GM19467 (cell line): Measurements from ENCODE around the gene SELENOM.
"Not testable (repeated sequence)": the region's sequence is repeated elsewhere in the genome, so short reads cannot be mapped to it uniquely, and the experiment has no call there.

Source experiments
- ATAC-seq: cut with Tn5 transposase; IDR thresholded peaks from one replicate; pipeline ENCODE4 v1.9.1; 2021; ENCODE audit warnings: mild to moderate bottlenecking, moderate library complexity; ENCODE audit not compliant: unreplicated experiment

Gene SELENOM

DNA sequence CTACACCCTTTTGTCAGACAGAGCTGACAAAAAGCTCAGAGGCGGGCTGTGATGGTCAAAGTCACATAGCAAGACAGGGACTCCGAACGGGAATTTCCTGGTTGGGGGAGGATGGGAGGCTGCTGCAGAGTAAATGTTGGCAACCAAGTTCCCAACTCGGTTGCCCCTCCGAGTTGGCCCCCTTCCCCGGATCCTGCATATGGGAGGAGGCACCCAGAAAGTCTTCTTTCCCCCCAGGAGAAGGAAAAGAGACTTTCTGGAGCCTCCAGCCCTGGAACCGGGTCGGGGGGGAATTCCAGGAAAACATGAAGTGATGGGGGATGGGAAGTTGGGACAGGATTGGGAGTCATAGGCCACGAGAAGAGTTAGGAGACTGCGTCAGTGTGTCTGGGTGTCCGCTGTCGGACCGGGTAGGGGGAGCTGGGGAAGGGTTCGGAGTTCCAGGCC, 614 bp downstream of the SELENOM start:
- ATAC-seq = no peak

DNA sequence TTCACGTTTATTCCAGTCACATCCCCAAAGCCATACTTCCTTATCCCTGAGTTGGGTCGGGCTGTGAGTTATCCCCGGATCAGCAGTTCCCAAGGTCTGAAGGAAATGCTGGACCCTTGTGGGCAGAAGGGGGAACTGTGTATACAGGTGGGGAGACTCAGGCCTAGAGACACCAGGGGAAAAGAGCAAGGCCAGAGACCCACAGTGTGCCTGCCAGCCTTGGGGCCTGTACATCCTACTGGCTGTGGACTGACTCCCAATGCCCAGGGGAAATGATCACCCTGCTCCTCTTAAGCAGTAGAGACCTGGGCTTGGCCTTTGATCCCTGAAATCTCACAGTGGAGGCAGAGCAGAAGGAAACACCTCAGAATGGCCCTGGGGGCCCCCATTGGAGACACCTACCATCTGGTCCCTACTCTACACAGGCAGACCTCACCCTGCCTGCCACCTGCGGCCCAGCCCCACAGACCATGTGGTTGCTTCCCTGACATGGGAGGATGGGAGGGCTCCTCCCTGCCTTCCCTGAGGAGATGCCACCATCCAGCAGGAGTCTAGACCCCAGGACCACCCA, 1.3 kb downstream of the SELENOM start:
- ATAC-seq = no peak

DNA sequence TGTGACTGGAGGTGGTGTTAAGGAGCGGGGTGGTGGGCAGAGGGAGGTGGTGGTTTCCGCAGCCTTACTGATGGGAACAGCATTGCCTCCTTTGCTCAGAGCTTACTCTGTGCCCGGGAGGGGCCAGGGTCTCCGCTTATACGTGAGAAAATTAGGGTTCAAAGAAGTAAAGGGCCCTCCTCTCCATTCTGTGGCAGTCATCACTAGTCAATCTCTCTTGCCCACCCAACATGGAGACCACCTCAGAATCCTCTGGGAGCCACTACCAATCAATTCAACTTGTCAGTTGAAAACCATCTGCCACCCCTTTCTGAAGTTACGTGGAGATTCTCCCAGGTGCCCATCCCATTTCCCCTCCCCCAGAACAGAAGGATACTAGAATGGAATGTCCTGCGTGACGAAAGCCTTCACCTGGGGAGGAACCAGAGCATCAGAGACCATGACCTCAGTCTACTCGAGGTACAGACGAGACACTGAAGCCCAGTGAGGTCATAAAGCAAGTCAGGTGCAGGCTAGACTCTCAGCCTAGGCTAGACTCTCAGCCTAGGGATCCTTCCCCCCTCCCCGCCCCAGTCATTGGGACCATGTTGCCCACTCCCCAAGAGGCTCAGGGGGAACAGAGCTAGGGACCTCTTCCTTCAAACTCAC, 2.0 kb downstream of the SELENOM start:
- no peak for ATAC-seq

DNA sequence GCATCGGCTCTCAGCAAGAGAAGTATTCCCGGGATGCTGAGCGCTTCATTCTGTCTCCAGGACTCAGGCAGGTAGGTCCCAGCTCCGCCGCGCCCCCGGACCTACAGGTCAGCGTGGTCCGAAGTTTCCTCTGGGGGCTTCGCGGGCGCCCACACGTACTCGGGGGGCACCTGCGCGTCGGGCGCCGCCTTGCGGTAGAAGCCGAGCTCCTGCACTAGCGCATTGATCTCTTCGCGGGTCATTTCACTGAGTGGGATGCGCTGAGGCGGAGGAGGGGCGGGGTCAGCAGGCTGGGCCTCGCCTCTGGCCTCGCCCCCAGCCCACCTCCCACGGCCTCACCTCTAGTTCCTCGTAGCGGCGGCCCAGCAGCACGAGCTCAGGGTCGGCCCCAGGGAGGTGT, 2.5 kb downstream of the SELENOM start:
- no peak for ATAC-seq

DNA sequence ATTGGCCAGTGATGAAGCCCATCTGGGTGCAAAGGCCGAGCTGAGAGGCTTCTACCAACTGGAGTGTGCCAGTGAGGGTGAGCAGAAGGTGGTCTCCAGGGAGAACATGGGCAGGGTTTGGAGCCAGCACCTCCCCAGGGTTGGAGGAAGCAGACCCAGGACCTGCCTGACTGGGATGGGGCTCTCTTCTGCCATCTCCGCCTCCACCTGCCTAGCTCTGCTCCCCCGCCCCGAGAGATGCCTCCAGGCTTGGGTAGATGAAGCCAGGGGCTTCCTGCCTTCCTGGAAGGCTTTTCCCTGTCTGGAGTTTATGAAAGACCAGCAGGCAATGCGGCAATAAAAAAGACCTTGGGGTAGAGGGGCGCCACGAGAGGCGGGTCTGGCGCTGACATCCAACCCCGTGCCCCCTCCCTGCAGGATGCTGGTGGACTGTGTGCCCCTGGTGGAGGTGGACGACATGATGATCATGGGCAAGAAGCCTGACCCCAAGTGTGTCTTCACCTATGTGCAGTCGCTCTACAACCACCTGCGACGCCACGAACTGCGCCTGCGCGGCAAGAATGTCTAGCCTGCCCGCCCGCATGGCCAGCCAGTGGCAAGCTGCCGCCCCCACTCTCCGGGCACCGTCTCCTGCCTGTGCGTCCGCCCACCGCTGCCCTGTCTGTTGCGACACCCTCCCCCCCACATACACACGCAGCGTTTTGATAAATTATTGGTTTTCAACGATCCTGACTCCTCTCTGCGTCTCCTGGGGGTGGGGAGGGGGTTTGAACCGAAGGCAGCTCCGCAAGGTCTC, 3.3 kb downstream of the SELENOM start:
- no peak for ATAC-seq

DNA sequence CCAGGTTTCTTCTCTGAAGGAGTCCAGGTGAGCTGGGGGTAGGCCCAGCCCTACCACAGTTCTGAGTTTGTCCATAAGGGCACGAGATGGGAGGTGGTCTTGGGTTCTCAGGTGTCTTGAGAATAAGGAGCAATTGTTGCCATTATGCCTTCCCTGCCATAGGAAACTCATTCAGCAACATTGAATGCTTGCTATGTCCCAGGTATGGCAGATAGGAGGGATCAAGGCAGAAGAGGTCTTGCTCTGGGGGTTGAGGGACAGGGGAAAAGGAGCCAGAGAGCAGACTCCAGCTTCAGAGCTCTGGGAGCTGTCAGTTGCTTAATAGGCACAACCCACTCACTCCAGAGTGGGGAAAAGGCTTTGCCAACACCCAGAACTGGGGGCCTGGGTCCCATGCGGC, 4.3 kb downstream of the SELENOM start:
- ATAC-seq = no peak

DNA sequence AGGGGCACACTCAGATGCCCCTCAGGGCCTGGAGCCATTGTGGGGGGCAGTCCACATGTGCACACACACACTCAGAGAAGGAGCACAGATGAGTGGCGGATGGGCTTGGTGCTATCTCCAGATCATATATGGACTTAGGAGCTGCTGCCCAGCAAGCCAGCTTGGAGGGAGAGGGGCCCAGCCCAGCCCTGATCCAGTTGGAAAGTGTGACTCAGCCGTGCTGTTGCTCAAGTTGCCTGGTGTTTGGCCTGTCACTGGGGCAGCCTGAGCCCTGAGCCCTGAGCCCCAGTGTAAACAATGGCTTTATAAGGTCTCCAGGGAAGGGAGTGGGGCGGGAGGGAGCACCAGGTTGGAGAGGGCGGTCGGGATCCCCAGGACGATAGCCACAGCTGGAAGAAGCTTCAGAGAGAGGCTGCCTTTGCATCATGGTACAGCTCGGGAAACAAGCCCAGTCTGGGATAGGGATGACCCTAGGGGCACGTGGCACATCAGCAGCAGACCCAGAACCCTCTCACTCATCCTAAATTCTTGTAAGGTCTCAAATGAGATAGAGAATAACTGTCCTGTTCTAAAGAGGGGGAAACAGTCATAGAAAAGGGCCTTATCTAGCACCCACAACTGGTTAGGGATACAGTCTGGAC, 4.8 kb downstream of the SELENOM start:
- ATAC-seq = no peak

DNA sequence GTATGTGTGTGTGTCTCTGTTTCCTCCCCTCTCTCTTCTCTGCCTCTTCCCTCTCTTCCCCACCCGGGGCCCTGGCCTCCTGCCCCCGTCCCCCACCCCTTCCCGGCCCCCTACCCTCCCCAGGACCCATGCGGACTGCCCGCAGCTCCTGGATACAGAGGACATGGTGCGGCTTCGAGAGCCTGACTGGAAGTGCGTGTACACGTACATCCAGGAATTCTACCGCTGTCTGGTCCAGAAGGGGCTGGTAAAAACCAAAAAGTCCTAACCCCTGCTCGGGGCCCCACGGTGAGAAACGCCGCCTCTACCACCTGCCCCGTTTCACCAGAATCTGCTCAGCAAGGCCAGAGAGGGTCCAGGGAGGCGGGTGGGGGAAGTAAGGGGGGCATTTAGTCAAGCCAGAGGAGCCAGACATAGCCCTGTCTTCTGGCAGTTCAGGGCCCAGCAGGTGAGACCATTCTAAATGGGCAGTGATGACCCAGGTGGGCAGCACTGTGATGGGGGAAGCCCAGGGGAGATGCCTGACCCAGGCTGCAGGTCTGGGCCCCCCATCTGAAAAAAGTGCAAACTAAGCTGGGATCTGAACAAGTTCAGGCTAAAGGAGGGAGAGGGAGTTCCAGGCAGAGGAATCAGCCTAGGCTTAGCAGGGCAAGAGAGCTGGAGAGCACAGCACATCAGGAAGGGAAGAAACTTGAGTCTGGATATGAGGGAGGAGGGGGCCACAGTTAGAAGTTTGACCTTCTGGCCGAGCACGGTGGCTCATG, 6.4 kb downstream of the SELENOM start:
- ATAC-seq = no peak

DNA sequence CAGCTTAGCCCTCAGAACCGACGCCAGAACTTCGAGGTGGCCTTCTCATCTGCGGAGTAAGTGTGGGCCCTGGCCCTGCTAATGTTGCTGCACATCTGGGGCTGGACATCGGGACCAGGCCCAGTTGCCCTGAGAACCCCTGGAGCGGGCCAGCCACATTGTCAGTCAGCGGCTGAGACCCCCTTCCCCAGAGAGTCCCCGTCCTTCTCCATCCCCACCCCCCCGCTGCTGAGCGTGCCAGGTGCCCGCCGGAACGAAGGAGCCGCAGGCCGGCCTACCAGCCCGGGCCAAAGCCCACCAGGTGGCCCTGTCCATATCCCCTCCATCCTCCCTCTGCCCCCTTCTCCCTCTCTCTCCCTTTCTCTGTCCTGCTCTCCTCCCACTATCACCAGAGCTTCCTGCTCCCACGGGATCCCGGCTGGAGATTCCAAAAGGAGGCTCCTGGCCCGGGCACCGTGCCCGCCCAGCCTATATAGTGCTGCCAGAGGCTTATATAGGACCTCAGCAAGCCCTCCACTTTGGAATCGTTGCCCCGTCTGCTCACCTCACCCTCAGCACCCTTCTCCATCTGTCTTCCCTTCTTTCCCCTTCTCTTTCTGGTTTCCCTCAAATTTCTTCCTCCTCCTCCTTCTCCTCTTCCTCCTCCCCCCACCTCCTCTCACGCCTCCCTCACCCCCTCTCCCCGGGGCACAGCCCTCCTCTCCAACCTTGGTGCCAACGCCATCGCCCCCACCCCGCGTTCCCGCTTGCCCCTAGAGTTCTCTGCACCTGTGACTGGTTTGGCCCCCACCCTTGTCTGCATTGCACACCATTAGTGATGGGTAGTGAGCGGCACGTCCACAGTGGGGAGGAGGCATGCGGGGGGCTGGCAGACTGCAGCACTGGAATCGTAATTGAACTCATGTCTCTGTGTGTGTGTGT, 7.3 kb downstream of the SELENOM start:
- ATAC-seq = no peak

DNA sequence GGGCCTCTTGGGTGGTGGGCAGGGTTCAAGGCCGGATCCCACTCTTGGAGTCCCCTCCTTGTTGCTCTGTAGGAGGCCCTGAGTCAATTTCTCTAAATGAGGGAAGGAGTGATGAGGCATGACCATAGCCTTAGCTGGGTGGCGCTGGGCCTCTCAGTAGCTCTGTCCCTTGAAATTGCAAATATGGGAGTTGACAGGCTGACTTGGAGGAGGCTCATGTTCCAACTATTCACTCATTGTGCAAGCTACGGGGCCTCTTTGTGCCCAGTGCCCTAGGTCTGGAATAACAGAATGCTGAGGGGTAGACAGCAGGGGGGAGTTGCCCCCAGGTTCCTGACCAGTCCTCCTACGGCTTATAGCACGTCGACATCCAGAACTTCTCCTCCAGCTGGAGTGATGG, 8.0 kb downstream of the SELENOM start:
- ATAC-seq = no peak

DNA sequence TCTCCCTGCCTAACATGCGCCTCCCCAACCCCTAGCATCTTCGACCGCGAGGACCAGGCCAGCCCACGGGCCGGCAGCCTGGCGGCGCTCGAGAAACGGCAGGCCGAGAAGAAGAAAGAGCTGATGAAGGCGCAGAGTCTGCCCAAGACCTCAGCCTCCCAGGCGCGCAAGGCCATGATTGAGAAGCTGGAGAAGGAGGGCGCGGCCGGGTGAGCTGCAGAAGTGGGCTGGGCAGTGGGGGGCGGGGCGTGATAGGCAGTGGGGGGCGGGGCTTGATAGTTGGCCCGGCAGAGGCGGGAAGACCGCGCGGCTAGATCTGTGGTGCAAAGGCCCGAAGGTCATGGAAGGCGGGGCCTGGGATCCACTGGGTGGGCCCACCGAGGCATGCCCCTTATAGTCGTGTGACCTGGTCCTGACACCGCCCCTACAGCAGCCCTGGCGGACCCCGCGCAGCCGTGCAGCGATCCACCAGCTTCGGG, 8.7 kb downstream of the SELENOM start:
- no peak for ATAC-seq

DNA sequence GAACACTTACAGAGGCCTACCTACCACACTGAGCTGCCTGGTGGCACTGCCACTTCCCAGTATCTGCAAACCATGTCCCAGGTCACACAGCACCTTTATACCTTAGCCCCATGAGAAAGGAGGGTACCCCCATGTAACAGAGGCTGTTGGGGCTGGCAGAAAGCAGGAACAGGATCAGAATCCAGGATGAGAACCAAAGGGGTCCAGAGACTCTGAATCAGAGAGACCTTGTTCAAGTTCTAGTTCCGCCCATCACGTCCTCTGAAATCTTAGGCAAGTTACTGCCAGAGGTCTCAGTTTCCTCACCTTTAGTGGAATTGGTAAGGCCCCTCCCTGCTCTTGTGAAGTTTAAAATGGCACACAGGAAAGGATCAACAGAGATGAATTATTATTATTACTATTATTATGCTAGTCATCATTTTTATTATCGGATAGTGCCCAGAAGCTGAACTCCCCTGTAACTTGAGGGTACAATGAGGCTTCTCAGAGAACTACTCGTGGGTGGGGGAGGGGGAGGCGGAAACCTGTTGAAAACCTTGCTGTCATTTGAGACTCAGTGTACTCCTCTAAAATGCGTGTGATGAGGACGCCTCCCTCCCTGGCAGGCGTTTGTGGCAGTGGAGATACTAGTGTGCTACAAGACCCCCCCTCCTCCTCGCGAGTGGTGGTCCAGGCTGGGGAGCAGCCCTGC, 9.3 kb downstream of the SELENOM start:
- no peak for ATAC-seq

DNA sequence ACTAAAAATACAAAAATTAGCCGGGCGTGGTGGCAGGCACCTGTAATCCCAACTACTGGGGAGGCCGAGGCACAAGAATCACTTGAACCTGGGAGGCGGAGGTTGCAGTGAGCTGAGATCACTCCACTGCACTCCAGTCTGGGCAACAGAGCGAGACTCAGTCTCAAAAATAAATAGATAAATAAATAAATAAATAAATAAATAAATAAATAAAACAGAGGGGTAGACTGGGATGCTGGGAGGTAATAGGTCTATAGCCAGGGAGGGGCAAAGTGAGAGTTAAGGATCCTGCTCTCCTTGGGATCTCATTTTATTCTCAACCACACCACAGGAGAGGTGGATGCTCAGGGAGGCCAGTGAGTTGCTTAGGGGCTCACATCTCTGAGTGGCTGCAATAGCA, 9.8 kb downstream of the SELENOM start:
- not testable (repeated sequence) for ATAC-seq

DNA sequence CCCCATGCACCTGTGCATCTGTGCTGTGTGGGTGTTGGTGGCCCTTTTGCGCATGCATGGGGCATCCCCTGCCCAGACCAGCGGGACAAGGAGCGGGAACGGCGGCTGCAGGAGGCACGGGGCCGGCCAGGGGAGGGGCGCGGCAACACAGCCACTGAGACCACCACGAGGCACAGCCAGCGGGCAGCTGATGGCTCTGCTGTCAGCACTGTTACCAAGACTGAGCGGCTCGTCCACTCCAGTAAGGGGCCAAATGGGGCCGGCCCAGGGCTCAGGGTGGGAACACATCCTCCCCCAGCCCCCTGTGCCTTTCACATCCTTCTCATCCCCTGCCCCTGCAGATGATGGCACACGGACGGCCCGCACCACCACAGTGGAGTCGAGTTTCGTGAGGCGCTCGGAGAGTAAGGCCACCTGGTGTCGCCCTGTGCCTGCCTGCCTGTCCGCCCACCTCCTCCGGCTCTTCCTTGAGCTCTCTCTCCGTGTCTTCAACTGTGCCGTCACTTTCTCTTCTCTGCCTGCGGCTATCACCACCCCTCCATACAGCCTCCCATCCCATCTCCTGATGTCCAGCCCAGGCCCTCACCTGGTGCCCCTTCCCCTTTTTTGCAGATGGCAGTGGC, 10.6 kb downstream of the SELENOM start:
- no peak for ATAC-seq

DNA sequence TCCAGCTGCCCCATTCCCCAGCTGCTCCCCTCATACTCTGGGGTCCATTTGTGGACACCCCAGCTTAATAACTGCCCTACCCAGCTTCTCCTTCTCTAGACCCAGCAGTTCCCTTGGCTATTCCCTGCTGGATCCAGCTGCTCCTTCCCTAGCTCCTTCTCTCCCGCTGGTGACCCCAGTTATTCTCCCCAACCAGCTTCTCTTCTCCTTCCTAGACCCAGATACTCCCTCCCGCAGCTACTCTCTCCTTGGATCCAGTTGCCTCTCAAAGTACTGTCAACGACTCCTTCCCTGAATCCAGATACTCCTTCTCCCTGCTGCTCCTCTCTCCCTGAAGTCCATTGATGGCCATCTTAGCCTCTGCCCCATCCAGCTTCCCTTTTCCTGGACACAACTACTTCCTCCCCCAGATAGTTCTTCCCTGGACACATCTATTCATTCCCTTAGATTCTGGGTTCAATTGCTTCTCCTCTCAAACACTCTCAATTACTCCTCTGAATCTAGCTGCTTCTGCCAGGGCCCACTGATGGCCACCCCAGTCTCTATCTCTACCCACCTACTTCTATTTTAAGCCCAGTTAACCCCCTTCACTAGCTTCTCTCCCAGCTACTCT, 11.6 kb downstream of the SELENOM start:
- ATAC-seq = no peak

DNA sequence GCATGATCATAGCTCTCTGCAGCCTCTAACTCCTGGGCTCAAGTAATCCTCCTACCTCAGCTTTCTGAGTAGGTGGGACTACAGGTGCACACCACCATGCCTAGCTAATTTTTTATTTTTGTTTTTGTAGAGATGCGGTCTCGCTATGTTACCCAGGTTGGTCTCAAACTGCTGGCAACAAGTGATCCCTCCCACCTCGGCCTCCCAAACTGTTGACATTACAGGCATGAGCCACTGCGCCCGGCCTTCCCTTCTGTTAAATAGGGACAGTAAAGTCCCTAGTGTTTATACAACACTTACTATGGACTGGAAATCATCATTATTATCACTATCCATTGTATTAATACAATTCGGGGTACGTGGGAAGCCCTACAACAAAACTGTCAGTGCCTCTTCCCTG, 12.6 kb downstream of the SELENOM start:
- ATAC-seq = no peak

DNA sequence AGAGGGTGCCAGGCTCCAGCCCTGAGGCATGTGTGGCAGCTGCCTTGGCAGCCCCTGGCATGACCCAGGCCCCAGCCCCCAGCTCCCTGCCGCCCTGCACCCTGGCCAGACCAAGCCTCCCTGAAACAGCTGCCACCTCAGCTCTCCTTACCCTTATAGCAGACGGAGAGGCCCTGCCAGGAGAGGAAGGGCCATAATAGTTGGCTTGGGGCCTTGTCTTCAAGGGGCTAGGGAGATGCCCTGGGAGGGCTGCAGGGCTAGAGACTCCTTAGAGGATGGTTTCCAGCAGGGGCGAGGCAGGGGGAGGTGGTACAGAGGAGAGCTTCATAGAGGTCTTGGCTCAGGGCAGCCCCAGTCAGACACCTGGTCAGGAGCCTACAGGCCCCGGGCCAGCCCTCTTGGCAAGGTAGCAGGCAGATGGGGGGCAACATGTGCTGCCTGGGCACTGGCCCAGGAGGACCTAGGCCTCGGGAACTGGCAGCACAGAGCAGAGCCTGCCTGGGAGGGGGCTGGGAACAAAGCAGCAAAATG, 13.3 kb downstream of the SELENOM start:
- ATAC-seq = no peak
